Tibial nerve (tissue), 4 donors: Measurements from ENCODE around the gene ZNF701.
"Not testable (repeated sequence)": the region's sequence is repeated elsewhere in the genome, so short reads cannot be mapped to it uniquely, and the experiment has no call there.

Experiments used
- EP300 ChIP-seq, 2 donors: sonication (generic); formaldehyde crosslinking; IDR thresholded peaks; one replicate each; pipeline ENCODE4 v1.6.1; 2017; ENCODE audit warnings: antibody characterized with exemption in 2 of 2, mild to moderate bottlenecking in 1 of 2
- POLR2A ChIP-seq, 2 donors: fragments of 450-650 bp; IDR thresholded peaks; one replicate each; pipeline ENCODE4 v1.6.1; 2017; ENCODE audit warnings: antibody characterized with exemption in 2 of 2, mild to moderate bottlenecking in 2 of 2, moderate library complexity in 2 of 2
- TF ChIP-seq, protein P1 (sequence below), 5 experiments: fragments of 200-600 bp in 3 of 5; fragments of 450-650 bp in 2 of 5; sonication (generic) in 3 of 5; IDR thresholded peaks; one replicate each; pipeline ENCODE4 v1.5.1; 2016 to 2019; ENCODE audit warnings: antibody characterized with exemption in 5 of 5, mild to moderate bottlenecking in 3 of 5, moderate library complexity in 2 of 5

DNA sequence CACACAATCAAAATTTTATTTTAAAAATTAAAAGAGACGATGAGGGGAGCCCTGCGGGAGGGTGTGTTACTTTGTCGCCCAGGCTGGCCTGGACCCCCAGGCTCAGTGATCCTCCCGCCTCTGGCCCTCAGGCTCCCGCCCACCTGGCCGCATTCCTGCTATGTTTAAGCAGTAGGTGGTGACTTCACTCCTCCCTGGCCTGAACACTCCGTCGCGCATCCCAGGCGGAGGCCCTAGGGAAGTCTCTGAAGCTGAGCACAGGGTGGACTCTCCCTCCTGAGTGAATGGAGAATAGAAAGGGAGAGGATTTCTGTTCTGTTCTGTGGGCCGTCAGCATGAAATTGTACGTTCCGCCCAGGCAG is 468 bp upstream of the ZNF701 start:
- not testable (repeated sequence) for TF ChIP-seq EP300, POLR2A (IDR thresholded peaks at IDR 0.05)
- TF ChIP-seq, protein P1, sequence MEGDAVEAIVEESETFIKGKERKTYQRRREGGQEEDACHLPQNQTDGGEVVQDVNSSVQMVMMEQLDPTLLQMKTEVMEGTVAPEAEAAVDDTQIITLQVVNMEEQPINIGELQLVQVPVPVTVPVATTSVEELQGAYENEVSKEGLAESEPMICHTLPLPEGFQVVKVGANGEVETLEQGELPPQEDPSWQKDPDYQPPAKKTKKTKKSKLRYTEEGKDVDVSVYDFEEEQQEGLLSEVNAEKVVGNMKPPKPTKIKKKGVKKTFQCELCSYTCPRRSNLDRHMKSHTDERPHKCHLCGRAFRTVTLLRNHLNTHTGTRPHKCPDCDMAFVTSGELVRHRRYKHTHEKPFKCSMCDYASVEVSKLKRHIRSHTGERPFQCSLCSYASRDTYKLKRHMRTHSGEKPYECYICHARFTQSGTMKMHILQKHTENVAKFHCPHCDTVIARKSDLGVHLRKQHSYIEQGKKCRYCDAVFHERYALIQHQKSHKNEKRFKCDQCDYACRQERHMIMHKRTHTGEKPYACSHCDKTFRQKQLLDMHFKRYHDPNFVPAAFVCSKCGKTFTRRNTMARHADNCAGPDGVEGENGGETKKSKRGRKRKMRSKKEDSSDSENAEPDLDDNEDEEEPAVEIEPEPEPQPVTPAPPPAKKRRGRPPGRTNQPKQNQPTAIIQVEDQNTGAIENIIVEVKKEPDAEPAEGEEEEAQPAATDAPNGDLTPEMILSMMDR (IDR thresholded peaks at IDR 0.05), result not testable (repeated sequence)
